Measurements from ENCODE around the gene BMP3. TPM values are rescaled to one million over a fixed set of nuclear protein-coding genes. Genes with fewer than 3 reads are reported as not detected.

The BMP3 gene
- total and polyA plus RNA-seq, 2 of the 13 experiments (the other 11 are each of a cell fraction or from before 2014, with no cell fraction given), result not detected

GRCh38 chr4:81084029-81084428 is 53.5 kb downstream of the BMP3 start:
- no peak overlapping the region for H3K4me2 ChIP-seq (ENCODE audit: low read depth, low read length)
- H3K9ac ChIP-seq (ENCODE audit: insufficient read depth, low read depth, low read length), result no peak overlapping the region
- BruUV-seq (replicated peaks), result no TSS peak
- no peaks in the 10 kb centered on the region; a peak in 1 of 5 replicates for H3K27me3 ChIP-seq (ENCODE audit: control insufficient read depth in 1 of 2, insufficient read depth in 2 of 2, low read length in 2 of 2)
- no peaks in the 10 kb centered on the region for H3K4me1 ChIP-seq (ENCODE audit: insufficient read depth, low read length)
- intact Hi-C loops (cut with micrococcal nuclease; ENCODE audit: unreplicated experiment) (no loop called here), in situ Hi-C loops (cut with HindIII; ENCODE audit: extremely low pct_ligation_motif_present, low pct_unique_long_range_greater_than_20kb) (no loop called here)
- no peak overlapping the region for H2AFZ ChIP-seq (ENCODE audit: low read length)
- no peak overlapping the region for H3K4me3 ChIP-seq (replicated peaks in 1 of 3; ENCODE audit: insufficient read depth in 1 of 3, low read depth in 2 of 3, low read length in 3 of 3)
- DNase-seq (ENCODE audit: low spot score) (peak; percentile 10), ATAC-seq (peak; percentile 51; the same call in 2 of the 3 replicates), FAIRE-seq (no peak)
- H3K36me3 ChIP-seq (replicated peaks in 1 of 2; ENCODE audit: control insufficient read depth in 1 of 2, insufficient read depth in 2 of 2, low read length in 2 of 2), result no peaks in the 10 kb centered on the region
- H3K9me3 ChIP-seq (ENCODE audit: low read length), result no peaks in the 10 kb centered on the region
- CTCF ChIA-PET (ENCODE audit: low intra/inter-chr PET ratio, low total read pairs), result no interaction called here
- no peak overlapping the region for H3K27ac ChIP-seq (ENCODE audit: extremely low read length, insufficient read depth, low read length)
- peak; percentile 83; the same call in 1 of the 2 replicates for TF ChIP-seq ZNF12 (CRISPR knock-in tag; IDR thresholded peaks at IDR 0.05)
- no peak for TF ChIP-seq ZNF740 (CRISPR knock-in tag; IDR thresholded peaks at IDR 0.05)
- H4K20me1 ChIP-seq (ENCODE audit: insufficient read depth, low read length), result no peaks in the 10 kb centered on the region
- POLR2A ChIA-PET, result no interaction called here
- no peaks in the 10 kb centered on the region for H3K79me2 ChIP-seq (ENCODE audit: insufficient read depth, low read length)

- BruUV-seq (replicated peaks), result no TSS peak
- Histone ChIP-seq H3K4me2 (ENCODE audit: low read depth, low read length) (no peak overlapping the region), H3K79me2 (ENCODE audit: insufficient read depth, low read length) (no peaks in the 10 kb centered on the region), H4K20me1 (ENCODE audit: insufficient read depth, low read length) (no peaks in the 10 kb centered on the region), H3K36me3 (replicated peaks in 1 of 2; ENCODE audit: control insufficient read depth in 1 of 2, insufficient read depth in 2 of 2, low read length in 2 of 2) (no peaks in the 10 kb centered on the region), H2AFZ (ENCODE audit: low read length) (no peak overlapping the region), H3K27me3 (ENCODE audit: control insufficient read depth in 1 of 2, insufficient read depth in 2 of 2, low read length in 2 of 2) (no peaks in the 10 kb centered on the region; a peak in 1 of 5 replicates), H3K4me3 (replicated peaks in 1 of 3; ENCODE audit: insufficient read depth in 1 of 3, low read depth in 2 of 3, low read length in 3 of 3) (no peak overlapping the region), H3K4me1 (ENCODE audit: insufficient read depth, low read length) (no peaks in the 10 kb centered on the region), H3K9ac (ENCODE audit: insufficient read depth, low read depth, low read length) (no peak overlapping the region), H3K27ac (ENCODE audit: extremely low read length, insufficient read depth, low read length) (no peak overlapping the region), H3K9me3 (ENCODE audit: low read length) (no peaks in the 10 kb centered on the region)
- FAIRE-seq (no peak), ATAC-seq (no peak), DNase-seq (ENCODE audit: low spot score) (no peak)
- ChIA-PET POLR2A (no interaction called here), CTCF (ENCODE audit: low intra/inter-chr PET ratio, low total read pairs) (no interaction called here)
- WGBS (ENCODE audit: low lambda C conversion rate), result 33% methylated on average over 3 of the region's 3 CpGs
- intact Hi-C loops (cut with micrococcal nuclease; ENCODE audit: unreplicated experiment) (no loop called here), in situ Hi-C loops (cut with HindIII; ENCODE audit: extremely low pct_ligation_motif_present, low pct_unique_long_range_greater_than_20kb) (no loop called here)
- TF ChIP-seq HBP1 (CRISPR knock-in tag; IDR thresholded peaks at IDR 0.05; ENCODE audit: low read depth) (no peak), SMAD9 (CRISPR knock-in tag; IDR thresholded peaks at IDR 0.05) (no peak), SALL2 (CRISPR knock-in tag; IDR thresholded peaks at IDR 0.05) (no peak), RBAK (CRISPR knock-in tag; IDR thresholded peaks at IDR 0.05) (no peak), ZBTB33 (CRISPR knock-in tag; IDR thresholded peaks at IDR 0.05) (no peak), ZNF136 (CRISPR knock-in tag; IDR thresholded peaks at IDR 0.05; ENCODE audit: low read depth) (no peak), ZFY (CRISPR knock-in tag; IDR thresholded peaks at IDR 0.05) (no peak), MXD4 (CRISPR knock-in tag; IDR thresholded peaks at IDR 0.05) (no peak), CHCHD3 (CRISPR knock-in tag; IDR thresholded peaks at IDR 0.05) (no peak), GABPA (IDR thresholded peaks at IDR 0.05; ENCODE audit: low read depth, low read length) (no peak), GABPA (CRISPR knock-in tag; IDR thresholded peaks at IDR 0.05; ENCODE audit: low read depth) (no peak), ZNF251 (CRISPR knock-in tag; IDR thresholded peaks at IDR 0.05) (no peak), SIN3A (IDR thresholded peaks at IDR 0.05; ENCODE audit: borderline replicate concordance, low read depth, low read length) (no peak), ZNF101 (CRISPR knock-in tag; IDR thresholded peaks at IDR 0.05; ENCODE audit: borderline replicate concordance, low read depth) (no peak)
Observed at GRCh38 chr4:81084634-81085033, 54.1 kb downstream of the BMP3 start.

Data from HepG2 (cell line).